NCI-H446 treated with DMSO at 0.1 percent for 48 hours (cell line): Measurements from ENCODE around the gene ZNF296.

Experiments used
- DNase-seq: peaks from one replicate; lab custom pipeline; 2025; lab: John Stamatoyannopoulos, UW

The ZNF296 gene

DNA sequence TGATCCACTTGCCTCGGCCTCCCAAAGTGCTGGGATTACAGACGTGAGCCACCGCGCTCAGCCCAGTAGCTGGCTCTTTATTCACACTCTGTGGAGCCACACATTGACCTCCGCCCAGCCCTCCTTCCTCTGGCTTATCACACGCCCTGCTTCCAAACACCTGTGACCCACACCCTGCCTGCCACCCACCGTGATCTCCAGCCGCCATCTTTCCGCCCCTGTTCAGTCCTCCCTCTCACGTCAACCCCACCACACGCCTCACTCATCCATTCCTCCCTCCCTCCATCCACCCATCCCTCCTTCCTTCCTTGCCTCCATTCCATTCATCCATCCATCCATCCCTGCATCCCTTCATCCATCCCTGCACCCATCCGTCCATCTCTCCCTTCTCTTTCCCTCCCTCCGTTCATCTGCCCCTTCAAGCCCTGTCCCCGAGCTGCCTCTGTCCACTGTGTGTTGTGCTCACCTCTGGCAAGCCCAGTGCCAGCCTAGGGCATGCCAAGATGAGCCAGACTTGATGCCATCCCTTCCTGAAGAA is 17.6 kb downstream of the ZNF296 start:
- DNase-seq: no peak

DNA sequence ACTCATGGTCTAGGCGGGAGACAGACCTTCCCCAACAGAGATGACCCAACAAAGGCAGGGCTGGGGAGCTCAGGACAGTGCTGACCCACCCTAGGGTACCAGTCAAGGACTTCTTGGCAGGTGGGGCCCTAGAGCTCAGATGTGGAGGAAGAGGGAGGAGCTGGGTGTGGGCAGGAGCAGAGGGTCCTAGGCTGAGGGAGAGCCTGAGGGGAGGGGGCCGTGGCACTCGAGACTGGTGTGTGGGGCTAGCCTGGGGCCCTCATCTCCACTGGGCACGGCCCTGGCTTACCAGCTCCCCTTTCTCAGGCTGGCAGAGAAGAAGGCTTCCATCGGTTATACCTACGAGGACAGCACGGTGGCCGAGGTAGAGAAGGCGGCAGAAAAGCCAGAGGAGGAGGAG is 18.8 kb downstream of the ZNF296 start:
- DNase-seq: no peak

DNA sequence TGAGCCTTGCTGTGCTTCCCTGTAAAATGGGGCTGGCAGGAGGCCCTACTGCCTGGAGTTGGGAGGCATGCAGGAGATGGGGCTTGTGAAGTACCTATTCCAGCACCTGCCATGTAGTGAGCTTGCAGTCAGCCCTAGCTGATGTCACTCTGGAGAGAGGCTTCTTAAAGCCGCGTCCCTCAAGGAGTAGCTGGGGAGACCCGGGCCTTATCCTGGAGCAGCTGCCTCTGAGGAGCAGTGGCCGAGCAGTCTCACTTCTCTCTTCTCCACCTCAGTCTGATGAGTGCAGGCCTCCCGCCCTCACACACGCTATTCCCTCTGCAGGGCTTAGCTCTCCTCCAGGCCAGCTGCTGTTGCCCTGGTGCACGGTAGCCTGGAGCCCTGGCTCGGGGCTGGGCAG is 19.4 kb downstream of the ZNF296 start:
- DNase-seq: no peak

DNA sequence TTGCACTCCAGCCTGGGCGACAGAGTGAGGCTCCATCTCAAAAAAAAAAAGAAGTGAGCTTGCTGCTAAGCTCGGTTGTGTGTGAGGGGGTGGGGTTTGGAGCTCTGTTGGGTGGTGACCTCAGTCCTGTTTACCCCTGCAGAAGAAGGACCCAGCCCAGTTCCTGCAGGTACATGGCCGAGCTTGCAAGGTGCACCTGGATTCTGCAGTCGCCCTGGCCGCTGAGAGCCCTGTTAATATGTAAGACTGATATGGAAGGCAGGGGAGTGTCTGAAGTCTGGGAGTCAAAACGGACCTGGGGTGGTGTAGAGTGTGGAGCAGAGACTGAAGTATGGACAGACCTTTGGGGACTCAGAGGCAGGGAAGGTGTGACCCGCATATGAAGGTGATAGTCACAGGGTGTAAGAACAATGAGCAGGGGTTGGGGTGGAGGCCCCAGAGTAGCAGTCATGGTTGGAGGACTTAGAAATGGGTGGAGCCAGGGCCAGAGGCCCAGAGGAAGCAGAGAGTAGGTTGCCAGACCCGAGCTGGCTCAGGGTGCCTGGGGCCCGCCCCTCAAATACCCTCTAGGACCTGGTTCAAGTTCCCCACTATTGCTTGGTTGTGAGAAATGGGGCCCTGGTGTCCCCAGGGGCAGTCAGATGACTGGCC is 24.2 kb downstream of the ZNF296 start:
- no peak for DNase-seq

DNA sequence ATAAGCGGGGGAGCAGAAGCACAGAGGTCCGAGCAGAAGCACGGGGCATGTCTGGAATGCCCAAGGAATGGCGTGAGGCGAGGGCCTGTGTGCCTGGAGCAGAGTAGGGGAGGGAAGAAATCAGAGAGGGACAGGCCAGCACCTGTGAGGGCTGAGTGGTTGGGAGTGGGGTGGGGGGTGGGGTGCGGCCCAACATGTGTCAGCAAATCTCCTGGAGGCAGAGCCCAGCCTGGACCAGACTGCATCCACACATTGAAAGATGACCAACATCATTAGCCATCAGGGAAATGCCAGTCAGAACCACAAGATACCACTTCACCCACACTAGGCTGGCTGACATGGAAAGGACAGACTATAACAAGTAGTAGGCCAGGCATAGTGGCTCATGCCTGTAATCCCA is 26.2 kb downstream of the ZNF296 start:
- no peak for DNase-seq

DNA sequence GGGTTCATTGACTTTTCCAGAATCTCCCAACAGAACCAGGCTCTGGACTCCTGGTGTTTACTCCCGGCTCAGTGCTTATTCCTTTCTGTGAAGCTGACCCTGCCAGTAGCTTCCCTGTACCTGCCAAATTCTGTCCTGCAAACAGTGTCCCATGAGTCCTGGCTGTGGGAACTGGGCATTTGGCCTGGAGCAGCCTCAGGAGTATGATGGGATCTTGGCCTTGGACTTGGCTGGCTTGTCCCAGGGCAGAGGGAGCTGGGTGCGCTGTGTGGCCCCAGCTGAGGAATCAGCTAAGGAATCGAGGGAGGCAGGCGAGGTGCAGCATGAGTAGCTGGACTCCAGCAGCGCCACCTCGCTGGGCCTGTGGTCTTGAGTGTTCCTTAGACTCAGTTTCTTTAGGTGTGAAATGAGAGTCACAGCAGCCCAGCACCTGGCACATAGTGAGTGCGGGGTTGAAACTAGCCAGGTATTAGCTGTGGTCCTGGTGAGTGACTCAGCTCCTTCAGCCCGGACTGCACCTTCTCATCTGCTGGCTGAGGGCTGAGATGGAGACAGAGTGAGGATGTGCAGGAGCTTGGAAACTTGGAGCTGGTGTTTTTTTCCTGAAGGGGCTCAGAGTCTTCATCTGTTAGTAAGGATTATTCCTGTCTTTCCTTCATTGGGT is 27.1 kb downstream of the ZNF296 start:
- DNase-seq: no peak

DNA sequence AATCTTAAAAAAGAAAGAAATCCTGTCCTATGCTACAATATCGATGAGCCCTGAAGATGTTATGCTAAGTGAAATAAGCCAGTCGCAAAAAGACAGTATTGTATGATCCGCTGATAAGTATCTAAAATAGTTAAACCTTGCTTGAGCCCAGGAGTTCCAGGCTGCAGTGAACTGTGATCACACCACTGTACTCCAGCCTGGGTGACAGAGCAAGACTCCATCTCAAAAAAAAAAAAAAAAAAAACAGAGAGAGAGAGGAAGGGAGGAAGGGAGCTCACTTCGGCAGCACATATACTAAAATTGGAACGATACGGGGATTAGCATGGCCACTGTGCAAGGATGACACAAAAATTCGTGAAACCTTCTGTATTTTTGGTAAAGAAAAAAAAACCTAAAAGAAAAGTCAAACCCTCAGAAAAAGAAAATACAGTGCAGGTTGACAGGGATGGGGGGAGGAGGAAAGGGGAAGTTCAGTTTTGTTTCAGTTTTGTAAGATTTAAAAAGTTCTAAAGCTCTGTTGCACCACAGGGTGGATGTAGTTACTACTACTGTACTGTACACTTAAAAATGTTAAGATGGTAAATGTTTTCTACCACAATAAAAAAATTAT is 29.0 kb downstream of the ZNF296 start:
- DNase-seq: no peak

DNA sequence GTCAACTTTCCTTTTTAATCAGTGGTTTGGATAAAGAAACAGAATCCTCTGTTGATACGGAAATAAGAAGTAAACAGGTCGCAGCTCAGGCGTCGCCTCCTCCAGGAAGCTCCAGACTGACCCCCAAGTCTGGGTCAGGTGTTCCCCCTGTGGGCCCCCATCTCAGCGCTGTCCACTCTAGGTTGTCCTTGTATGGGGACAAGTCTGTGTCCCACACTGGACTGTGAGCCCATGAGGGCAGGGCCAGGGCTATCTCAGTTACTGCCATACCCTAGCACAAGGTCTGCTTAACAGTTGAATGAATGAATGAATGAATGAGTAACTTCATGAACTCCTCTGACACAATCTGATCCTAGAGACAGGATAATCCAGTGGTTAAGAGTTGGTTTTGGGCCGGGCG is 29.9 kb downstream of the ZNF296 start:
- DNase-seq: no peak

DNA sequence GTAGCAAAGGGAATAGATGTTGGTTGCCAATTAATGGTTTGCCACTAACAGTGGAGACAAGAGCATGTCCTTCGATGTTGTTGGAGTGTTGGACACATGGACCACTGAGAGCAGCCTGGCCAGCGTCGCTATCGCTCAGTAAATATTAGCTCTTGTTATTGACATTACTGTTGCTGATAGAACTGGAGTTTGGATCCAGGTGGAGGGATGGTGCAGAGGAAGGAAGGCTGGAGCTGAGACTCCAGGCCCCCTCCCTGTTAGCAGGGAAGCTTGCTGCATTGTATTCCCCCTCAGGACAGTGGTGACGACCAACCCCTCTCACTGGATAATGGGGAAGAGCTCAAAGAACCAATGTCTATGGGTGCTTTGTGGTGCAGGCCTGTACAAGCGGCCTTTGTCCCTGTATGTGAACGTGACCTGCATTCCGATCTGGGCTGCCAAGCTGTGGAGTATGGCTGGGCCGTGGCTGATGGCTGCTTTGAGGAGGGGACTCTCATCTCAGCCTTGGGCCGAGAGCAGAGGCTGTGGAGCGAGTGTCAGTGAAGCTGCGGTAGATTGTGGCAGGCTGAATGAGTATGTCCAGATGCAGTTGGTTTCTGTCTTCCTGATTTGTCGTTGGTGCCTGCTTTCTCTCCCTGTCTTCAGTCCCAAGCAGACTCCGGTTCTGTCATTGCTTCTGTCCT is 30.5 kb downstream of the ZNF296 start:
- no peak for DNase-seq

DNA sequence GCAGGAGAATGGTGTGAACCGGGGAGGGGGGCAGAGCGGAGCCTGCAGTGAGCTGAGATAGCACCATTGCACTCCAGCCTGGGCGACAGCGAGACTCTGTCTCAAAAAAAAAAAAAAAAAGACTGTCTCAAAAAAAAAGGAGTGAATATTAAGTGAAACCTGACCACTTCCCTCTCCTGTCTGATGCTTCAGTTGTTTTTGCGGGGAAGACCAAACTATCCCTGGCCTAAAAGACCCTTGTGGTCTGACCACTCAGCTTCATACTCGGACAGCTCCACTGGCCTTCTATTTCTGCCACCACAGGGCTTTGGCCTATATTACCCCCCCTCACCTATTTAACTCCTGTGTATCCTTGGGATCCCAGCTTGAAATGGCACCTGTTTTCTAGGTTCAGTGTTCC is 35.2 kb downstream of the ZNF296 start:
- DNase-seq: no peak

DNA sequence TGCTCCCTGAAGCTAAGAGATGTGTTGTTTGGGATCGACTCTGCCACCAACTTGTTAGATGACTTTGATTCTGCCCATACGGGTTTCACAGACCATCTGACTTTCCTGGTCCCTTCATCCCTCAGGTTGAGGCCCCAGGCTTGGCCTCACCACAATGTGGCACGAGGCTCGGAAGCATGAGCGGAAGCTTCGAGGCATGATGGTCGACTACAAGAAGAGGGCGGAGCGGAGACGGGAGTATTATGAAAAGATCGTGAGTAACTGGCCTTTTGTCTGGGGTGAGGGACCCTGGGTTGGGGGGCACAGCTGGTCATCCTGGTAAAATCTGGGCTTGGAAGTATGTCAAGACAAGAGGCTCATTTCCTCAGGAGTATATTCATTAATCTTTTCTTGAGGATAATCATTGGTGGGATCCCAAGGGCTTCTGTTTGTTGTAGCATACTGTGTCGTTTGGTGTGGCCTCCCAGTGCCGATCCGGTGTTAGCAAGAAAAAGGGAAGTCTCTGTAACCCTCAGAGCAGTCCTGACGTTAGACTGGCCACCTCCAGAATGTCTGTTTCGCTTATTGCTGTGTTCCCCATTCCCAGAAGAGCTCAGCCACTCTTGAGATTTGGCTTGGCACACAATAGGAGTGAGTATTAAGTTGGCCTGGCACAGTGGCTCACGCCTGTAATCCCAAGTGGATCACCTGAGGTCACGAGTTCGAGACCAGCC is 36.1 kb downstream of the ZNF296 start:
- no peak for DNase-seq

DNA sequence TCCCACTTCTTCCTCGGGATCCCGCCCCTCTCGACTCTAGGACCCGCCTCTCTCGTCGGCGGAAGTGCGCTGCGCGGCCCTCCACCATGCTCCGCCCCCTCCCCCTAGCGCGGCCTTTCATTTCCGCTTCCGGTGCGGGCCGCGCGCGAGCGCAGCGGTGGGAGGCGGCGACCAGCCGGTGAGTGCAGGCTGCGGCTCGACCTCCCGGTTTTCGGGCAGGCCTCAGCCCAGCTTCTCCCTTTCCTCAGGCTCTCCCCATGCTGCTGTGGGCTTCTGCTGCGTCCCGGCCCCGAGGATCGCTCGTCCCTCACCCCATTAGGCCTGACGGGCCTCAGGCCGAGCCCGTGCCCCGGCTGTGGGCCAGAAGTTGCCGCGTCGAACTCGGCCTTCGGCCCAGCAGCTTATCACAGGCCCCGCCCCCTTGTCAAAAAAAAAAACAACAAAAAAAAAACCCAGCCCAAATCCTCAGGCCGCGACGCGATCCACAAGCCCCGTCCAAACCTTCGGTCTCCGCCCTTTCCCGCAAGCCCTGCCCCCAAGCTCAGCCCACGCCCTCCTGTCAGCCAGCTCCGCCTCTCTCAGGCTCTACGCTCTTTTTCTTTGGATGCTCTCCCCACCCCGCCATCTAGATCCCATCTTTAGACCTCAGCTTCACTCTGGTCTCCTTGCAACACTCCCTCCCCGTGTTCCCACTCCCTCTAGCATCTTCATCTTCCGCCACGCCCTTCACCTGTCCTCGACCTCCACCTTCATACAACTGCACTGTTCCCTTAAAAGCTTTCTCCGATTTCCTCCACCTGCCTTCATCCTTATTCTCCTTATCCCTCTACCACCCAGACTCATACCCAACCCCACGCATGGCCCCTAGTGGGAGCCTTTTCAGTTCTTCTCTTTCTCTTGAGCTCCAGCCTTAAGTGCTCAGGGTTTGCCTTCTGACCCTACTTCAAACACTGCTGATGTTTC is 37.1 kb downstream of the ZNF296 start, which contains the start of gene CLASRP:
Gene CLASRP (plus strand): TSS at position 115 of the 963 bp plus-strand sequence. CDS start 1,168 bp downstream, outside the sequence.
- peak; percentile 72 for DNase-seq

DNA sequence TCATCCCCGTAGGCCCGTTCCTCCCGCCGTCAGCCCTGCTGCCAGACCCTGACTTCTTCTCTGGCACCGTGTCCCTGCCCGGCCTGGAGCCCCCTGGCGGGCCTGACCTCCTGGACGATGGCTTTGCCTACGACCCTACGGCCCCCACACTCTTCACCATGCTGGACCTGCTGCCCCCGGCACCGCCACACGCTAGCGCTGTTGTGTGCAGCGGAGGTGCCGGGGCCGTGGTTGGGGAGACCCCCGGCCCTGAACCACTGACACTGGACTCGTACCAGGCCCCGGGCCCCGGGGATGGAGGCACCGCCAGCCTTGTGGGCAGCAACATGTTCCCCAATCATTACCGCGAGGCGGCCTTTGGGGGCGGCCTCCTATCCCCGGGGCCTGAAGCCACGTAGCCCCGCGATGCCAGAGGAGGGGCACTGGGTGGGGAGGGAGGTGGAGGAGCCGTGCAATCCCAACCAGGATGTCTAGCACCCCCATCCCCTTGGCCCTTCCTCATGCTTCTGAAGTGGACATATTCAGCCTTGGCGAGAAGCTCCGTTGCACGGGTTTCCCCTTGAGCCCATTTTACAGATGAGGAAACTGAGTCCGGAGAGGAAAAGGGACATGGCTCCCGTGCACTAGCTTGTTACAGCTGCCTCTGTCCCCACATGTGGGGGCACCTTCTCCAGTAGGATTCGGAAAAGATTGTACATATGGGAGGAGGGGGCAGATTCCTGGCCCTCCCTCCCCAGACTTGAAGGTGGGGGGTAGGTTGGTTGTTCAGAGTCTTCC is 38.7 kb downstream of the ZNF296 start:
- DNase-seq: no peak

DNA sequence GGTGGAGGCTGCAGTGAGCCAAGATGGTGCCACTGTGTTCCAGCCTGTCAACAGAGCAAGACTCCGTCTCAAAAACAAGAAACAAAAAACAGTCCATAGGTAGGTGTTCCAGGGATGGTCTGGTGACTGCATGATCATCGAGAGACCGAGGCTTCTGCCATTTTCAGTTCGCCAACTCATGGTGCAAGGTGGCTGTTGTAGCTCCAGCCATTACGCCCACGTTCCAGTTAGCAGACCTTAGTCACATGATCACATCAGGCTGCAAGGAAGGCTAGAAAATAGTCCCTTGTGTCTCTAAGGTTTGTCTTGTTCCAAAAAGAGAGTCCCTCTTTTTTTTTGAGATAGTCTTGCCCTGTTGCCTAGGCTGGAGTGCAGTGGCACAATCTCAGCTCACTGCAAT is 40.5 kb downstream of the ZNF296 start:
- no peak for DNase-seq

DNA sequence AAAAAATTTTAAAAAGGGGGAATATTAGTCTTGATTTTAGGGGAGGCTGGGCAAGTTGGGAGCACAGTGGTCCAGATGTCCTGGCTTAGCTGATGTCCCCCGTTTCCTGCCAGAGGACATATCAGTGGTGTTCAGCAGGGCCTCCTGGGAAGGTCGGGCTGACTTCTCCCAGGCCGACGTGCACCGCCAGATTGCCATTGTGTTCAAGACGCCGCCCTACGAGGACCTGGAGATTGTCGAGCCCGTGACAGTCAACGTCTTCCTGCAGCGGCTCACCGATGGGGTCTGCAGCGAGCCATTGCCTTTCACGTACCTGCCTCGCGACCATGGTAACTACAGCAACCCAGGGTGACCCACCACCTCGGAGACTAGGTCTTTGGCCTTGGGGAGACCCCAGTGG is 43.9 kb downstream of the ZNF296 start:
- DNase-seq: no peak

DNA sequence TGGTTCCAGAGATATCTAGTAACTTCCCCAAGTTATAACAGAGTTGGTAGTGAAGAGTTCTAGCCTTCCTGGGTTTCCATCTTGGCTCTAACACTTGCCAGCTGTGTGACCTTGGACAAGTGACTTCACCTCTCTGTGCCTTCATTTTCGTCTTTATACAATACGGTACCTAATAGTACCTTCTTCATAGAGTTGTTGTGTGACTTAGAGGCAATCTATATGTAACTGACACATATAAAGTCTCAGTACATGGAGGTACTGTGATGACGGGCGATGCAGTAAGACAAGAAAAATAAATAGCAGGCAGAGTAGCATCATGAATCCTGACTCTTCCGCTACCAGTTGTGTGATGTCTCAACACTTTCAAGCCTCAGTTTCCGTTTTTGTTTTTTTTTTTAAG is 45.5 kb downstream of the ZNF296 start:
- DNase-seq: no peak

DNA sequence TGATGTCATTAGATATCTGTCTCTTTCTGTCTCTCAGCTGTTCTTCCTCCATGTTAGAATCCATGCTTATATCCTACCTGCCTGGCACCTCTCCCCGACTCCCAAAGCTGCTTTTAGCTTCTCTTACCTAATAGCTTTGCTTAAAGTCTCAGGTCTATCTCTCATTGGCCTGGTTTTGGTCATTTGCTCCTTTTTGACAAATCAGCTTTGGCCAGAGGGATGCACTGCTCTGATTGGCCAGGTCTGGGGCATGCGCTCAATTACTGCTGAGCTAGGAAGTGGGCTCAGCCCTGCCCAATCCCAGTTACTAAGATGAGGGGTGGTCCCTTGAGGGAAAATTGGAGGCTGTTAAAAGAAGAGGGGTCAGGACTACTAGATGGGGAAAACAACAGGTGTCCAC is 48.9 kb downstream of the ZNF296 start:
- no peak for DNase-seq

DNA sequence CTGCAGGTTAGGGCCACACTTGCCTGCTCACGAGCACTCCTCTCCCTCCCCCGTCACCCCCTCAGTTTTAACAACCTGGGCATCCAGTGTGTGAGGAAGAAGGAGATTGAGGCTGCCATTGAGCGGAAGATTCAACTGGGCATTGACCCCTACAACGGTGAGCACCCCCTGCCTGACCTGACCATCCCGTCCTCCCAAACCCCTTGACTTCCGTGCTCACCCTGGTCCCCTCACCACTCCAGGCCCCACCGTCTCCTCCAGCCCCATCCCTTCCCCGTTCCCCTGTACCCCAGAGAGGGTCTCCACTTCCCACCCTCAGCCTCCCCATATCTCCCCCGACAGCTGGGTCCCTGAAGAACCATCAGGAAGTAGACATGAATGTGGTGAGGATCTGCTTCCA is 51.0 kb downstream of the ZNF296 start:
- DNase-seq: no peak

DNA sequence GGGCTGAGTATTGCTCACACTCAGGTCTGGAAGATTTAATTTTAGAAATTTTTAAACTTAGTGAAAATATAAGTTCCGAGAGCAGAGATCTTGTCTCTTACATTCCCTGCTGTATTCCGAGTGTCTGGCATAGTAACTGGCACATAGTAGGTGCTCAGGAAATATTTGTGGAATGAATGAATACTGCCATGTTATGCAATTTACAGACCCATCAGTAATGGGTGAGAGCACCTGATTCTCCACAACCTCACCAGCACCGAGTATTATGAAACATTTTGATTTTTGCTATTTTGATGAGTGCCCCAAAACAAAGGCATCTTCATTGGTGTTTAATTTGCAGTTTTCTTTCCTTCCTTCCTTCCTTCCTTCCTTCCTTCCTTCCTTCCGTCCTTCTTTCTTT is 53.2 kb downstream of the ZNF296 start:
- DNase-seq: no peak

DNA sequence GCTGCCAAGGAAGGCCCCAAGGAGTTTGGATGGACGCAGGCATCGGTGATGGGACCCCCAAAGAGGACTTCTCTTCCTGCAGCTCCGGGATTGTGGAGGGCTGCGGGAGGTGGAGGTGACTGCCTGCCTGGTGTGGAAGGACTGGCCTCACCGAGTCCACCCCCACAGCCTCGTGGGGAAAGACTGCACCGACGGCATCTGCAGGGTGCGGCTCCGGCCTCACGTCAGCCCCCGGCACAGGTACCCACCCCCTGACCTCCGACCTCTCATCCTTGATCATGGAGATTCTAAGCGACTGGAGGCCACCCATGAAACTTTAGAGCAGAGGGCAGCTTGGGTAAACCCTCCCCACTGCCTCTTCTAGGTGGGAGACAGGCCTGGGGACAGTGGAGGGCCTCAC is 54.3 kb downstream of the ZNF296 start:
- DNase-seq: no peak
